PFSK-1 (cell line): Measurements from ENCODE around the gene MYO7B.

ENCODE experiments used
- FOXP2 ChIP-seq: optimal IDR thresholded peaks from 2 replicates; pipeline ENCODE3; 2011; ENCODE audit warnings: borderline replicate concordance, control low read depth, inconsistent platforms; ENCODE audit not compliant: insufficient read depth; ENCODE audit errors: extremely low read length, extremely low read depth
- POLR2AphosphoS5 ChIP-seq: IDR thresholded peaks from 2 replicates; pipeline ENCODE4 v1.6.1; 2012; ENCODE audit warnings: low read depth, mild to moderate bottlenecking, control low read depth, low read length, moderate library complexity
- REST ChIP-seq, 2 experiments: IDR thresholded peaks; 2 replicates each; pipeline versions ENCODE4 v1.6.1 to v1.8.0; 2011 to 2012; ENCODE audit warnings: low read depth in 2 of 2, low read length in 2 of 2, control low read depth in 1 of 2, inconsistent platforms in 1 of 2, mild to moderate bottlenecking in 1 of 2, moderate library complexity in 1 of 2; ENCODE audit not compliant: insufficient read depth in 1 of 2
- SIN3A ChIP-seq: IDR thresholded peaks from 2 replicates; pipeline ENCODE4 v1.6.1; 2012; ENCODE audit warnings: mild to moderate bottlenecking, low read length, moderate library complexity, borderline replicate concordance; ENCODE audit not compliant: insufficient read depth
- TAF1 ChIP-seq: IDR thresholded peaks from 2 replicates; pipeline ENCODE4 v1.6.1; 2012; ENCODE audit warnings: low read length, control low read depth, borderline replicate concordance; ENCODE audit not compliant: insufficient read depth

DNA sequence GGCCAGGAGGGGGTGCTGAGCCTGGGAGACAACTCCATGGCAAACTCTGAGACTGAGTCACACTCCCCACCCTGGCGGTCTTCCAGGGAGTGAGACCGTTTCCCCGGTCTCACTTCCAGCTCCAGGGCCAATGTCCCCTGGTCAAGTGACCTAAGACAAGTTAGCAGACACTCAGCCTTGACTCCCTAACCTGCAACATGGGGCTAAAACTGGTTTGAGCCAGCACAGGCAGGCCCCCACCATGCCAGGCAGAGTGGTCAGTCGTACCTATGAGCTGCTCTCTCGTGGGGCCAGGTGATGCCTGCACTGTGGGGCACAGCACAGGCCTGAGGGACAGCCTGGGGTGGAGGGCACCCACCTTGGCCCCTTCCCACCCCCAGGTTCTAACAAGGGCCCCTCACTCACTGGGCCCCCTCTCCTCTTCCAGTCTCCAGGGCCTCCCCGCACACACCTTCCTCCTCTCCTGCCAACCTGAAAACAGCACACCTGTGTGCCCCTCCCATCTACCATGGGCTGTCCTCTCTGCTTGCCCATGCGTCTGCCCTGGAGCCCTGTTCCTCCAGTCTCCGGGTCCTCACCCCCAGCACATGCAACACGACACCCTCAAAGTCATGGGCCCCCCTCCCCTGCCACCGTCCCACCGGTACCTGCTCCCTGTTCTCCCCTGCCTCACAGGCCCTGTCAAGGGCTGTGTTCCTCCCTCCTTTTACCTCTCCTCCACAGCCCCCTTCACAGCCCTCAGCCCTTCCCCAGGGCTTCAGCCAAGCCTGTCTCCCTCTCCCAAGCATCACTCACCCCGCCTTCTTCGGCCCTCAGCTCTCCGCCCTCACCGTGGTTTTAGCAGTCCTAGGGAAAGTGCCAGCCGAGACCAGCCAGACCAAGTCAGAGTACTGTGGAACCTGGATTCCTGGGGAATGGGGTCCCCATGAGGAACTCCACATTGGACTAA, 112.0 kb downstream of the MYO7B start:
- no peak for TF ChIP-seq POLR2AphosphoS5
- TF ChIP-seq TAF1: no peak
- TF ChIP-seq SIN3A: no peak
- no peak for TF ChIP-seq REST (IDR thresholded peaks at IDR 0.05; ENCODE audit: insufficient read depth in 1 of 2, low read depth in 2 of 2, low read length in 2 of 2)
- no peak for TF ChIP-seq FOXP2
